Neural progenitor cell (in vitro differentiated cells): ENCODE data around the gene PTPRA.

ENCODE experiments used
- CTCF ChIP-seq: fragments of 200-600 bp; sonication (generic); IDR thresholded peaks from 2 replicates; pipeline ENCODE4 v1.5.1; 2017; ENCODE audit warnings: antibody characterized with exemption, mild to moderate bottlenecking
- EZH2 ChIP-seq: fragments of 200-600 bp; sonication (generic); IDR thresholded peaks from 2 replicates; pipeline ENCODE4 v1.6.1; 2017; ENCODE audit warnings: antibody characterized with exemption, mild to moderate bottlenecking, moderate library complexity
- EZH2phosphoT487 ChIP-seq: fragments of 200-600 bp; sonication (generic); IDR thresholded peaks from 2 replicates; pipeline ENCODE4 v1.6.1; 2017; ENCODE audit warnings: antibody characterized with exemption

- TF ChIP-seq CTCF = no peak
- no peak for TF ChIP-seq EZH2
- no peak for TF ChIP-seq EZH2phosphoT487
Measured at GRCh38 chr20:2986466-2986865, 113.2 kb downstream of the PTPRA start.
